NCI-H526 (cell line): ENCODE measurements around the gene TMOD3.

ENCODE experiments used
- DNase-seq, 2 experiments: peaks; one replicate each; lab custom pipeline; 2025; lab: John Stamatoyannopoulos, UW

The TMOD3 gene

GRCh38 chr15:51828621-51829375 lies 655 bp upstream of the TMOD3 start:
- DNase-seq, result no peak

DNA sequence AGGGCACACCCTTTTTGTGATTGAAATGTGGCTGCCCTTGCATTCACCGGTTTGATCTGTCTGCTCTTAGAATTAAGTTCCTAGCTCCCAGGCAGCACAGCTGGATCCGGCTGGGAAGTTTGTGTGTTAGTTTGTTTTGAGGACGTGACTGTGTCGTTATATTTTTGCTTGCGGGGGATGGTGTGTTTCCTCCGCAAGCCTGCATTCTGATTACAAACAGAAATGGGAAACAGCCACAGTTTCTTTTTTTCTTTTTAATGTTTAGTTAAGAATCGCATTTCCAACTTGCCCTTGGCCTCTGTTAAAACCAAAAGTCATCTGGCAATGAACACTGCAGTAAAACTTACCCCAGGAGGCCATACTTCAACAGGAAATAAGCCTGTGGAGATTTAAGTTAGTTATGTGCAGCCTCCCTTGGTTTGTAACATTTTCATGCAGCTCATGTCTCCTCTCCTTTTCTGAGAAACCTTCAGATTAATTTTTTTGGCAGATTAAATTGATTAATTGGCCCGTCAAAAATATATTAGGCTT lies 888 bp downstream of the TMOD3 start:
- peak; percentile 47 to 75 for DNase-seq

GRCh38 chr15:51833772-51834171 lies 4.3 kb downstream of the TMOD3 start:
- DNase-seq, result no peak

DNA sequence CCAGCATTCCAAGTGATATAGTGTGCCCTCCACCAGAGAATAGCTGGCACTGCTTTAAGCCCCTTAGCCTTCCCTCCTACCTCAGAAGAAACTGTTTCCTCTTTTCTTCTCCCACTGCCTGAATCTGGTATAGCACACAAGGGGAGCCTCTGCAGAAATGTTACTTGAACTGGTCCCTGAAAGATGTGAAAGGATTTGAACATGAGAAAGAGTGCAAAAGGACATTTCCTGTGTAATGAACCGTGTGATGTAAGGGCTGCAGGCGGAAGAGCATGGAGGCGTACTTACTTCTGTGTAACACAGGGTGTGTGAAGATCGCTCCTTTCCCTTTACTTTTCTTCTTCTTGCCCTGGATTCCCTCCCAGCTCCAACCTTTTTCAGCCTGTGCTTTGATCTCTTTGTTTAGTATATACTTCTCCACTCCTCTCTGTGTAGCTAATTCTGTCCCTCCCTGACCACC lies 8.4 kb downstream of the TMOD3 start:
- no peak for DNase-seq

- no peak for DNase-seq
These were observed 8.8 kb downstream of the TMOD3 start for GRCh38 chr15:51838270-51838669.

- DNase-seq, result no peak
These were observed 11.2 kb downstream of the TMOD3 start for GRCh38 chr15:51840692-51841091.

GRCh38 chr15:51841406-51842040 lies 12.1 kb downstream of the TMOD3 start:
- no peak for DNase-seq

- no peak for DNase-seq
These were observed 12.8 kb downstream of the TMOD3 start for GRCh38 chr15:51842265-51842664.

GRCh38 chr15:51842852-51843737 lies 13.6 kb downstream of the TMOD3 start:
- peak in 1 of 2 experiments; percentile 11 for DNase-seq

GRCh38 chr15:51844747-51845426 lies 15.4 kb downstream of the TMOD3 start:
- DNase-seq, result no peak

GRCh38 chr15:51846066-51846462 lies 16.6 kb downstream of the TMOD3 start:
- no peak for DNase-seq

- DNase-seq, result no peak
These were observed 17.2 kb downstream of the TMOD3 start for GRCh38 chr15:51846463-51847230.

DNA sequence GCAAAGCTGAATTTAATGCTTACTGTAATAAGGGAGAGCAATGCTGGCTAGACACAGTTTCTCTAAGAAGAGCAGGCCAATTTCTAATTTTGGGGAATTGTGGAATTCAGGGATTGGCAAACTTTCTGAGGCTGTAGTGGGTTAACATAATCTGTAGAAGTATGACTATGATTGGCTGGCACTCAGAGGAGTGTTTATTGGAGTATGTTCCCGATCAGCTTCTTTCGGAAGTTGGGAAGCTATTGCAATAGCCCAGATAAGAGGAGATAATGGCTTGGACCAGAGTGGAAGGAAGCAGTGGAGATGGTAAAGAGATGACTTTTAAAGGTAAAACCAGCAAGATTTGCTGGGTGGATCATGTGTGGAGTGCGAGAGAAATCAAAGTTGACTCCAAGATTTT lies 19.4 kb downstream of the TMOD3 start:
- no peak for DNase-seq

- DNase-seq, result no peak
These were observed 20.4 kb downstream of the TMOD3 start for GRCh38 chr15:51849860-51850259.

DNA sequence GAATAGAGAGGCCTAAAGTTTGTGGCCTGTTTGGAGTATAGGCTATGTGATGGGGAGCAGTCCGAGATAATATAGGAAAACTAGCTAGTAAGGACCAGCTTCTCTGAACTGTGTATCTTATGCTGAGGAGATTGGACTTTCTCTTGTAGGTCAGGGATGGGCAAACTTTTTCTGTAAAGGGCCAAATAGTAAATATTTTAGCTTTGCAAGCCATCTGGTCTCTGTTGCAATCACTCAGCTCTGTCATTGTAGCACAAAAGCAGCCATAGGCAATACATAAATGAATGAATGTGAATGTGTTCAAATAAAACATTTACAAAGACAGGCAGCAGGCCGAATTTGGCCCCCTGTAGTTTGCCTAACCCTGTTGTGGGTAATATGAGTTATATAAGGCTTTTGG lies 24.5 kb downstream of the TMOD3 start:
- no peak for DNase-seq

- no peak for DNase-seq
These were observed 26.2 kb downstream of the TMOD3 start for GRCh38 chr15:51855612-51856011.

DNA sequence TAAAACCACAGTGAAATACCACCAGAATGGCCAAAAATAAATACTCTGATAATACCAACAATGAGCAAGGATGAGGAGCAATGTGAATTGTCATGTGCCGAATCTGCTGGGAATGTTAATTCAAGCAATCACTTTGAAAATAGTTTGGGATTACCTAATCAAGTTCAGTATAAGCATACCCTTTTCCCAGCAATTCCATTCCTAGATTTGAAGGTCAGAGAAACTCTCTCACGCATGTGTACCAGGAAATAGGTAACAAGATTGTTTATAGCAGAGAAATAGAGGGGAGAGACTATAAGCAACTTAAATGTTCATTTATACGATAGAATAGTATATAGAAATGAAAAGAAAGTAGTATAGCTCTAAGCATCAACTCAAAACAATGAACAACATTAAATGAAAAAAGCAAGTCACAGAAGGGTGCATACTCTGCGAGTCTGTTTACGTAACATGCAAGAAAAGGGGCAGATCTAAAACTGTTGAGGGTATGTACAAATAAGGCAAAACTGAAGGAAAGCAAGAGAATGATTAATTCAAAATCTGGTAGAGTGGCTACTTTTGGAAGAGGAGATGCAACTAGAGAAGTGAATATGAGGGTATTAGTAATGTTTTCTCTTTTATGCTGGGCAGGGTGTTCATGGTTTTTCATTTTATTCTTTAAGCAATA lies 27.4 kb downstream of the TMOD3 start:
- no peak for DNase-seq

DNA sequence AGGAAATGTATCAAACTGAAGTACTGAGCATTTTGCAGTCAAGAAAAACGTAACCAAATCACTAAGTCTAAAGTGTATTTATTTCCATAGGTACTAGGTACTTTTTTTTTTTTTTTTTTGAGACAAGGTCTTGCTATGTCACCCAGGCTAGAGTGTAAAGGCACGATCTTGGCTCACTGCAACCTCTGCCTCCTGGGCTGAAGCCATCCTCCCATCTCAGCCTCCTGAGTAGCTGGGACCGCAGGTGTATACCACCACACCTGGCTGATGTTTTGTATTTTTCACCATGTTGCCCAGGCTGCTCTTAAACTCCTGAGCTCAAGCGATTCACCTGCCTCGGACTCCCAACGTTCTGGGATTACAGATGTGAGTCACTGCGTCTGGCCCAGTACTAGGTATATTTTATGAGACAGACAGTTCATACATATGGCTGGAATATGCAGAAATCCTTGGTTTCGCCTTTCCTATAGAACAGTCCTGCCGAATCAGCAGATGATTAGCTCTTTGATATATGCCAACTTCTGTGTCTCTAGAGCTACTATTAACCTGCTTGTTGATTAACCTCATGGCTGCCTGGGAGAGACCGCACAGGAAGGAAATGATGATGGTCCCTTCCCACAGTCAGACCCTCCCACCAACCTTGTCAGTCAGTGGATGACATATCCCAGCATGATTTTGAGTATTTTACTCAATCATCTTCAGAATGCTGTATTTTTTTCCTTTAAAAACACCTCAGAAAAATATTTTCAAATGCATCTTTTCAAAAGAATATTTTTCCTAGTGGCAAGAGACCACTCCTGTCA lies 32.3 kb downstream of the TMOD3 start:
- DNase-seq, result no peak

- DNase-seq, result no peak
These were observed 33.7 kb downstream of the TMOD3 start for GRCh38 chr15:51863131-51863530.
